NCI-H82 (cell line): Measurements from ENCODE around the gene FAM170B.

Experiments used
- DNase-seq: peaks from one replicate; lab custom pipeline; 2025; lab: John Stamatoyannopoulos, UW

Gene FAM170B

DNA sequence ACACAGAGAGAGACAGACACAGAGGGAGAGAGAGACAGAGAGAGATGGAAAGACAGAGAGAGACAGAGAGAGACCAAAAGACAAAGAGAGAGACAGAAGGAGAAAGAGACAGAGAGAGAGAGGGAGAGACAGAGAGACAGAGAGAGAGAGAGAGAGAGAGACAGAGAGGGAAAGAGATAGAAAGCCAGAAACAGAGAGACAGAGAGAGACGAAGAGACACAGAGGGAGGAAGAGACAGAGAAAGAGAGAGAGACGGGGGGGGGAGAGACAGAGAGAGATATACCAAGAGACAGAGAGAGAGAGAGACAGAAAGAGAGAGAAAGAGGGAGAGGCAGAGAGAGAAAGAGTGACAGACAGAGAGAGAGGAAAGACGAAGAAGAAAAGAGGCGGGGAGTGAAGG is 28.7 kb downstream of the FAM170B start:
- DNase-seq = no peak

DNA sequence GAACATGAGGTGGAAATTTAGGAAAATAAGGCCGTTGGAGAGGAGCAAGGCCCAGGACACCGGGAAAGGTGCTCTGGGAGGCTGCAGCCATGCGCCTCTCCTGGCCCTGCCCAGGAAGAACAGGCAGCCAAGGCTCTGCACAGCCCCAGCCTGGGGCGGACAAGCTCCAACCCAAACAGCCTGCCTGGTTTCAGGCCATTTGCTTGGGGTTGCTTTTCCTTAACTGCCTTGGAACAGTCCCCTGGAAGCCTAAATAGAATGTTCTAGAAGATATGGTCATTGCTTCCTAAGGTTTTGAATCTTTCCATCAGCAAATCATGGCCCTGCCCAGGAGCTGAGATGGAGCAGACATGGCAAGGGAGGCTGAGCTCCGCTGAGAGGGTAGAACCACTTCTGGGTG is 29.5 kb downstream of the FAM170B start:
- DNase-seq = no peak

DNA sequence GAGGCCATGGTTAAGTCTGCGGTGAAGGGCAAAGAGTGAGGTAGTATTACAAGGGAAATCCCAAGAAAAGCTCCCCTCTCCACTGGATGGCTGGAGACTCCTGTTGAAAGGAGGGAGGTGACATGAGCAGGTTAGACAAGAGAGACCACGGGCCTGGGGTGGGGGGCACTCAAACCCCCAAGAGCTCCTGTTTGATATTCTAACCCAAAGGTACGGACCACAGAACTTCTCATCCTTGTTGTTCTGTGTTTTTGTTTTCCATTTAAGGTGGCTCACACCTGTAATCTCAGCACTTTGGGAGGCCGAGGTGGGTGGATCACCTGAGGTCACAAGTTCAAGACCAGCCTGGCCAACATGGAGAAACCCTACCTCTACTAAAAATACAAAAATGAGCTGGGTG is 30.1 kb downstream of the FAM170B start:
- no peak for DNase-seq

DNA sequence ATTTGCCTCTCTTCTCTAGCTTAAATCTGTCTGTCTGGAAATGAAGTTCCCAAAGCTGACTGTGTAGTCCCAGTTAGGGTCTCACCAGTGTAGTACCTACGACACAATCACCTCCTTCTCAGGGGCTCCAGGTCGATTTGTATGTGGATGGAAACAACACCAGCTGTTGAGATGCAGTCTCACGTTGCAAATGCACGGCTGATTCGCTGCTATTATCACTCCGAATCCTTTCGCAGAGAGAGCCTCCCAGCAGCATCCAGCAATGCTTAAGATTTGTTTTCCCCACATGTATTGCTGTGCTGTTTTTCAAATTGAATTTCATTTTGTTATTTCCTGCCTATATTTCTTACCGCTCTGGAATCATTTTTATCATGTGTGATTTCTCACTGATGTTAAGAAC is 34.8 kb downstream of the FAM170B start:
- DNase-seq = no peak

DNA sequence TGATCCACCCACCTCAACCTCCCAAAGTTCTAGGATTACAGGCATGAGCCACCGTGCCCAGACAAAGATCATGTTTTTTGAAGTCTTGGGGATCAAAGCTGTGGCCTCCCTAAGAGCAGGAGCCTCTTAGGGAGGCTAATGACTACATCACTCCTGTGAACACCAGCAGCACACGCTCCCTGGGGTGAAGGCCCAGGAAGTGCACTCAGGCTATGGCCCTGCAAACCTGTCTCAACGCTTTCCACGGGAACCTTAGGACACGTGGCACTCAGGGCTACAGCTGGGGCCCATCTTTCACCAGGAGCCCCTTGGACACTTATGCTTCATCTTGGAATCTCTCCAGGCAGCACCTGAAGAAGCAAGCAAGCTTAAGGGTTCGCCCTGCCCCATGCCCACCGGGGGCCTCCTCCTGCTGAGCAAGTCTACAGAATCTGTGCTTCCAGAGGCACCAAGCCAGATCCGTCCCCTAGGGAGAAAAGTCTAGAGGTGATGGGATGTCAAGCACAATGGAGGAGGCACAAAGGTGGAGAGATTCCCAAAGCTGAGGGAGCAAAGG is 36.9 kb downstream of the FAM170B start:
- DNase-seq = no peak

DNA sequence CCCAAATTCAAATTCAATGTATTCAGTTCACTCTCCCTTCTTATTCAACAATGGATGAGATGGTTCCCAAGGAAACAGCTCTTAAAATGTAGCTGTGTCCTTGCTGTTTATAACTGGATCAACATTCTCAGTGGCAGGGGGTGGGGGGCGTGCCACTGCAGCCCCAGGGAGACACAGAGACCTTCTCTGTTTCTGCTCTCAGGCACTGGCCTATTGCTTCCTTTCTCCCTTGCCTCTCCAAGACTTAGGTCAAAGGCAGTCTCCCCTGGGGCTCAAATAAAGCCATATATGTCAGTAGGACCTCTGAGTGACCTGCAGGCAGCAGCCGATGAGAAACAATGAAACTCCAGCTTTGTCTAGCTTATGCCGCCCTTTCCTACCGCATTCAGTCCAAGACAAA is 39.2 kb downstream of the FAM170B start:
- DNase-seq = no peak

DNA sequence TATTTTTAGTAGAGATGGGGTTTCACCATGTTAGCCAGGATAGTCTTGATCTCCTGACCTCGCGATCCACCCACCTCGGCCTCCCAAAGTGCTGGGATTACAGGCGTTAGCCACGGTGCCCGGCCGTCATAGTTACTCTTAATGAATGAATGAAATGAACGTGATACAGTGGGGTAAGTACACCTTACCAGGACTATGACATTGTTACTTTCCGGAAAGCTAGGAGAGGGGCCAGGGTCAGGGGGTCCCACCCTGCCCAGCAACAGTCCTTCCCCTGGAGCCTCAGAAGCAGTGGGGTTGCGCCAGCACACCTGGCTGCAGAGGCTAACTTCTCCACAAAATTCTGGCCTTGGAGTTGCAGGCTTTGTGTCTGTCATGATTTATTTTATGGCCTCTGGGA is 39.9 kb downstream of the FAM170B start:
- DNase-seq = no peak

DNA sequence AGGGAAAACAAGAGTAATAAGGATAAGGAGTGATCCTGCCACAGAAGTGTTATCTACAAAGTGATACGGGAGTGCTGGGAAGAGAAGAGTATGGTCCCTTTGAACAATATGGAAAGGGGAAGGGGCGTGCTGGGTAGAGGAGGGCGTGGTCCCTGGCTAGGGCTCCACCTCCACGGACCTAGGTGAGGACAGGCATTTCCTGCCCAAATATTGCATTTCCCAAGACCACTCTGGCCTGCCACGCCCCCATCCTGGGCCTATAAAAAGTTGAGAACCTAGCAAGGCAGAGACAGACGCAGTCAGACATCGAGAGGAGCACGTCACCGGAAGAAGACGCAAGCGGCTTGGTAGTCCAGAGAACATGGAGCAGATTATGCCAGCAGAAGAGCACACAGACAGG is 41.3 kb downstream of the FAM170B start:
- no peak for DNase-seq

DNA sequence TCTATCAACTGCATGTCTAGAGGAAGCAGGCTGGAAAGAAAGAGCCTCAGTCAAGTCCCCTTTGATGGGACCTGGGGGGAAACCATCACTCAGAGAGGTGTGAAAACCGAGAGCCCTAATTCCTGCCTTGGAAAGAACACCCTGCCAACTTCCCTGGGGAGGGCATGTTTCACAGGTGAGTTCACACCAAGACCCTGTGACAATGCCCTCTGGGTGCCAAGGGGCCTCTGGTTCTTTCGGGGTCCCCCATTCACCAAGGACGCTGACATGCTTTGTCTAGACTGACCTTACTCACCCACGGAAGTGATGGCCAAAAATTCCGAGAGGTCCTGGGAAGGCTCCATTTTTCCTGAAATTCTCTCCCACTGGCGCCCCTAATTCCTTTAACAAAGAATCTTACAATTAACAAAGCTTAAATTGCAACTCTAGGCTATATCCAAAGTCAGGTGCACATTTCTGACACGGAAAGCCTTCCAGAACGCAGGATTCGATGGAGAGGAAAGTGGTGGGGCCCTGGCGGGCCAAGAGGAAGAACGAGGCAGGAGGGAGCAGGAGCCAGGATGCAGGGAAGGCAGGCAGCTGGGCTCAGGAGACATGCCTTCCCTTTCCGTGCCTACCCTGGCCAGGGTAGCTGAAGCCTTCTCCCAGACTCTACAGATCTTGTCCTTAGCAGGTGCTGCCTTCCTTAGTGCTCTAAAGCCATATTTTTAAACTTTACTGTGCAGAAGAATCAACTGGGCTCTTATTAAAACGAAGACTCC is 42.2 kb downstream of the FAM170B start:
- DNase-seq = no peak

DNA sequence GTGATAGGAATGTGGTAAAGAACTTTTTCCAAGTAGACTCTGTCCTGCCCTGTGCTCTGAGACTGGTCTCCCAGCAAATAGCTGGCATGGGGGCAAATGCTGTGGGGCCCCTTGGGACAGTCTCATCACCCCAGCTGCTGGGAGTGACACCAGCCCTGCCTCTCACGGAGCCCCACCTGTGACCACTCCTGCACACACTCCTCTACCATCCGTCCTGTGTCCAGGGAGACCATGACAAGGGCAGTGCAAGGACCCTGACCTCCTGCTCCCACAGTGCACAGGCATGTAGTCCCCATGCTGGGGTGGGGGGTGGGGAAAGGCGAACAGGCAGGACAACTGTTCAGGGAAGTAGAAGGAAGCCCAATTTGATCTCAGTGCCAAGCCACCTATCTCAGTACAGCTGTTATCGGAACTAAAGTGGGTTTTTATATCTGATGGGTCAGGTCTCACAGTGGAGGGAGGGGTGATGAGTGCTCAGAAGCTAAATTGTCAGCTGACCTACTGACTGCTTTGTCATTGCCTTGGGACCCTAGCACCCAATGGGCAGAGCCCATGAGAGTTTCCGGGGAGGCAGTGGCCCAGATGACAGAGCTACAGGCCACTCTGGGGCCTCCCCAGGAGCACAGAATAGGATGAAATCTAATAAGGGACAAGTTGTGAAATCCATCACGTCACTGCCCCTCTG is 43.0 kb downstream of the FAM170B start:
- no peak for DNase-seq

DNA sequence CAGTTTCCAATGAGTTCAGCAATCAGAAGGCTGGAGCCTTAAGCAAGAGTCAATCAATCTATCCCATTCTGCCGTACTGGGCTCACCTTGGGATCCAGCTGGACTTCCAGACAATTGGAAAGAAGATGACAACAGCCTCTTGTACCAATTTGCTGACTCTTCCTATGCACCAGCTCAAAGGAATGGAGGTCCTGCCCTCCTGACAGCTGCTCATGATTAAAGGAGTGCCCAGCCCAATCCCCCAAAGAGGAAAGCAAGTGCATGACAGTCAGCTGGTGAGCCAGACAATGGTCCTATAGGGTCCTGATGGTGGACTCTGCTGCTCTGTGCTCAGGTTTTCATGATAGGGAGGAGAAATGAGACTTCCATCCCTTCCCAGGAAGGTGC is 43.6 kb downstream of the FAM170B start:
- no peak for DNase-seq

DNA sequence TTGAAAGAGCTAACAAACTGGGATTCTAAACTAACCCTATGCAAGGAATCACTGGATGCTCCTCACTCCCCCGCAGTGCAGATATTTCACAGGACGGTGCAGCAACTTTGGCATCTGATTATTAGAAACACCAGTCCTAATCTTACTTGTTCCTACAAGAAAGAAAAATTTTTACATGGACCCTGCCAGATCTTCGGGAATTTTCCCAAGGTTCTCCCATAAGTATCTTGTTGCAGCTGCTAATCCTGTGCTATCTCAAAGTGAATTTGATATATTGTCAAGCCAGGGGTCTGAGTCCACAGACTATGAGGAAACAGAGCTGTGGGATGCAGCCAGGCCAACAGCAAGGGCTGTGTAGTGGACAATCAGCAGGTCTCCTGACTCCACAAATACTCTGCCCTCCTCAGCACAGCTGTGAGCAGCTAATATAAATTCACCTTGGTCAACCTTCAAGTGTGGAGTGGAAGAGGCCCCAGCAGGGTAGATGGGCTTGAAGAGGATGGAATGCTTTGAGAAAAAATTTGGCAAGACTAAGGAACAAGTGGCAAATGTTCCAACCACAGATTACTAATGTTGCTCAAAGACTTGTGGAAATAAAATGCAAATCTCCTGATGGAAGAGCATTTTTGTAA is 44.1 kb downstream of the FAM170B start:
- DNase-seq = no peak

DNA sequence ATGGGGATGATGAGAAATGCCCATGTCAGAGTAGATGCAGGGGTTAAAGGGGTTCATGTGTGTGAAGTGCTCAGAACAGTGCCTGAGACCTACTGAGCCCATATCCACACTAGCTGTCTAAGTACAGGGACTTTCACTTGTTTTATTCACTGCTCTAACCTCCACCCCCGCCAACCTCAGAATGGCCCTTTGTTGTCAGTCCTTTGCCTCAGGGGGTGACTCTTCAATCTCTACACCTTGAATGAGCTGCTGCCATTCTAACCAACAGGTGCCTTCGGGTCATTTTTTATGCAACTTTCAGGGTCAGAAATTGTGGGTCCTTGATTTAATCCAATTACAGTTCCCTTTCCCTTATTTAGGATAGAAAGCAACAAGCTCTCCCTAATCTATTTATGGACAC is 44.7 kb downstream of the FAM170B start:
- DNase-seq = no peak

DNA sequence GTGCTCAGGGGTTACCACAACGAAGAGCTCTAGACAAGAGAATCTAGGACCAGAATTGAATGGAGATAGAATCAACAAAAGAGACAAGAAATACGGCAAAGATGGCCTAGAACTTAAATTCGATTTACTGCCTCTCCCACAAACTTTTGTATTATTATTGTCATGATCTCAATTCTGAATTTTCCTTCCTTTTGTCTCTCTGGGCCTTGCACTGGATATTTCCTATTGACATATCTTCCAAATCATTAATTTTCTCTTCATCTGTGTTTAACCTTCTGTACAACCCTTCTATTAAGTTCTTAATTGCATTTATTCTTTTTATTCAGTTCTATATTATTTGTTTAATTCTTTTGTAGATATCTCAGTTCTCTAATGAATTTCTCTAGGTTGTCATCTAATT is 46.9 kb downstream of the FAM170B start:
- DNase-seq = no peak

DNA sequence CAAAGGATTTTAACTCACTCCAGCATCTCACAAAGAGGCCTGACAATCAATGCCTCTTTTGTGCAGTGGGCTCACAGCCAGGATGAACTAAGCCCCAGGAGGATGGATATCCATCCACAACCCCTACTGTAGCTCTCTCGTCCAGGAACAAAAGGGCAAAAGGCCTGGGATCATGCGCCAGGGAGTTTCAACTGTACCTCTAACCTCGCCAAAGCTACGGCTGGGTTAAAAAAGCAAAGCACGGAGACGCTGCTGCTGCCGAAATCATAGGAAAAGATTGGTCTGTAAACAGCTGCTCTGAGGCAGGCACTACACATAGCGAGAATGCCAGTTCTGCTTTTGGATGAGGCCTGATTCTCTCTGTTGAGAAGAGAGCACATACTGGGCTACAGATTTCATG is 50.6 kb downstream of the FAM170B start:
- DNase-seq = no peak

DNA sequence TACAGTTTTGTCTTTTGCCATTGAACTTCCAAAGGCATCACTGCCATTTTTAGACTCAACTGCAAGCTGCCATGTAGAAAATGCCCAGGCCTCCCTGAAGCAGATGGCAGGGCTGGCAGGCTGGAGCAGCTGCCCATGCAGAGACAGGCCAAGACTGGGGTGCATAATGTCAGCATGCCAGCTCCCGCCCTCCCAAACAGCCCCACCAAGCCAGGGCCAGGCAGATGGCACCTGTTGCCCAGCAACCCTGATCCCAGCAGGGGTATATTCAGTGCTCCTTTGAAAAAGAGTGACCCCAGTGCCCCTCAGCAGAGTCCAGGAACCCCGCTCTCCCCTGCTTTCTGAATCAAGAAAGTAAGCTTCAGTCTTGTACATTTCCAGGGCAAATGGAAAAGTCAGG is 51.1 kb downstream of the FAM170B start:
- DNase-seq = no peak

DNA sequence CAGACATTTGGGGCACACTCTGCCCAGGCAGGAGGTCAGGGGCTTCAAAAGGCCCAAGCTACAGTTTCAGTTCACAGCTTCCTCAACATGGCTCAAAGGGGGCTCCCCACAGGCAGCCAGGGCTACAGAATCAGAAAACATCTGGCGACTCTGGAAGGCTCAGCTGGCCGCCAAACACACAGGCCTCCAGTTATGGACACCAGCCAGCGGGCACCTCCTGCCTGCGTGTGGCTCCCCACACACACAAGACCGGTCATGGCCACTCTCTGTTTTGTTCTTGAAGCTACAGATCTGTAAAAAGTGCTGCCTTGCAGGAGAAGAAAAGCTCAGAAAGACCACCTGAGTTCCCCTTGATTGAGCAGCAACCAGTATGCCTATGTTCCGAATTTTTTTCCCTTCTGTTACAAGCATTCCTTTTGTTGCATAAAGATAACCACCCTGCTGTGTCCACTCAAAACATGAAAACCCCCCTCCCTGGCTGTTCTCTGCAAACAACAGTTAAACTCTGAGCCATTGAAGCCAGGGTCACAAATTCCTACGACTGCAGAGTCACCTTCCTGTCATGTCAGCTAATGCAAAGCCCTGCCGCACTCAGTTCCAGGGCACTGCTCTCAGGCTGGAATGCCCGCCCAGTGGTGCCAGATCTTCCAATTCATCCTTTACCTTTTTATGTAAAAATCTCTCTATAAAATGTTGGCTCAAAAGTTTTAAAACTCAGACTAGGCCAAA is 52.1 kb downstream of the FAM170B start:
- DNase-seq = no peak
